IgD-negative memory B cell (primary cell): ENCODE results near the gene GABRQ. TPM values are rescaled to one million over a fixed set of nuclear protein-coding genes. Genes with fewer than 3 reads are reported as not detected.

Experiments
- H3K27ac Mint-ChIP-seq, 3 donors: one replicate each; pipeline ENCODE4 v1.8.0; 2020 to 2022; ENCODE audit warnings: mild to moderate bottlenecking in 3 of 3, mixed read lengths in 3 of 3, moderate library complexity in 1 of 3
- H3K27me3 Mint-ChIP-seq: one replicate; pipeline ENCODE4 v1.8.0; 2021; ENCODE audit warnings: mixed read lengths
- H3K36me3 Mint-ChIP-seq: one replicate; pipeline ENCODE4 v1.8.0; 2020; ENCODE audit warnings: mild to moderate bottlenecking, mixed read lengths
- H3K4me1 Mint-ChIP-seq, 3 donors: one replicate each; pipeline ENCODE4 v1.8.0; 2020 to 2022; ENCODE audit warnings: mixed read lengths in 3 of 3, mild to moderate bottlenecking in 1 of 3
- H3K4me3 Mint-ChIP-seq, 4 donors: one replicate each; pipeline ENCODE4 v1.8.0; 2020 to 2022; ENCODE audit warnings: mild to moderate bottlenecking in 4 of 4, mixed read lengths in 4 of 4, moderate library complexity in 3 of 4
- H3K9me3 Mint-ChIP-seq, 3 donors: one replicate each; pipeline ENCODE4 v1.8.0; 2020 to 2021; ENCODE audit warnings: mixed read lengths in 3 of 3, mild to moderate bottlenecking in 1 of 3
- polyA plus RNA-seq: library from polyadenylated mRNA; unstranded; fragments of 300-500 nt; fragmentation: Illumina TruSeq; gene quantifications from one replicate; pipeline ENCODE4 v1.2.3, GENCODE V29; 2021

GABRQ gene
- not detected for polyA plus RNA-seq

DNA sequence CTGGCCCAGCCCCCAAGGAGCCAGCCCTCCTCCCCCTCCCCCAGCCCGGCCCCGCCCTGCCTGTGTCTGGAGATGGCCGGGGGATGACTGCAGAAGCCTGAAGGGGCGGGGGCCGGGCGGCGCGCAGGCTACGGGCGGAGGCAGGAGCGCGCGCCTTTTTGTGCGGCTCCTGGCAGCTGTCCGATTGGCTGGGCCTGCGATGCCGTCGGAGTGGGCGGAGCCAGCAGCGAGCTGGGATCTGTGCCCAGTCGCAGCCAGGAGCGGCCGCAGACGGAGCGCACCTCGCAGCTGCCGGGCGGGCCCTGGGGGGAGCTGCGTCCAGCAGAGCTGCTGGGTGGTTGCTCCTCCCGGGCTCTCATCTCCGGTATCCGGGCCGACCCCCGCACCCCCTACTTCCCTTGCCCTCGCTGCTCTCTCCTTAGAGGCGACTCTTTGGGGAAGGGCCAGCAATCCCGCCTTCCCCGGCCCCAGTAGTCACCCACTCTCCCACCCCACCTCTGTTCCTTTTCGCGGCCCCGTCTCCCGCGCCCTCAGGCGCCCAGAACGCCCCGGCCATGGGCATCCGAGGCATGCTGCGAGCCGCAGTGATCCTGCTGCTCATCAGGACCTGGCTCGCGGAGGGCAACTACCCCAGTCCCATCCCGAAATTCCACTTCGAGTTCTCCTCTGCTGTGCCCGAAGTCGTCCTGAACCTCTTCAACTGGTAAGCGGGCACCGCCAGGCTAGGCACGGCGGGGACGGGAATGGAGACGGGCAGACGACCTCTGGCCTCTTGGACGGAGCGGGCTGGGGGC, at the start of gene GABRQ:
Gene GABRQ, plus strand, starts transcription at position 247 of the 794 bp plus-strand sequence. Its CDS starts 308 bp downstream, at position 555.
- Mint-ChIP-seq H3K9me3 (no peaks in the 10 kb centered on the region), H3K4me1 (peaks cover 0 to 1% (median 0%) of the 10 kb centered on the region in 3 donors), H3K27ac (no peak within 1 kb of the TSS), H3K36me3 (no peaks in the 10 kb centered on the region), H3K27me3 (peaks cover 11% of the 10 kb centered on the region), H3K4me3 (no peak within 1 kb of the TSS)

DNA sequence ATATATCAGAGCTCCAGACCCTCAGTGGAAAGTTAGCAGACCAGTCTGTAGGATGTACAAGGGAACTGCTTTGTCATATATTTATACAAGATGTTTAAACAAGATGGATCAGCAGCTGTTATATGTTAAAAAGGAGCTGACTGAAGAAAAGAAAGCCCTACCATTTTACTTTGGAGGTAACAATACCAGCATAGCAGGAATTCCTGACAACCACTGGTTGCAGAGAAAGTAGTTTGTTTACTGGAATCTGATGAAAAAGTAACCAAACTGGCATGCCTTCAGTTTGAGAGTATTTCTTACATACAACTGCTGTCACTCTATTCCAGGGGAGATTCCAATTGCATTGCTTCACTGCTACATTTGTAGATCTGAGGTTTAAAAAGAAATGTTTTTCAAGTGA, 49.5 kb upstream of the GABRQ start:
- Mint-ChIP-seq H3K27ac (no peak overlapping the region), H3K4me1 (no peaks in the 10 kb centered on the region), H3K4me3 (no peak overlapping the region), H3K9me3 (peaks cover 0 to 2% (median 0%) of the 10 kb centered on the region in 3 donors), H3K36me3 (no peaks in the 10 kb centered on the region), H3K27me3 (no peaks in the 10 kb centered on the region)

- H3K9me3 Mint-ChIP-seq, result peaks cover 0 to 9% (median 2%) of the 10 kb centered on the region in 3 donors
- no peaks in the 10 kb centered on the region for H3K4me1 Mint-ChIP-seq
These were observed 36.7 kb upstream of the GABRQ start for GRCh38 chrX:152600853-152601633.

DNA sequence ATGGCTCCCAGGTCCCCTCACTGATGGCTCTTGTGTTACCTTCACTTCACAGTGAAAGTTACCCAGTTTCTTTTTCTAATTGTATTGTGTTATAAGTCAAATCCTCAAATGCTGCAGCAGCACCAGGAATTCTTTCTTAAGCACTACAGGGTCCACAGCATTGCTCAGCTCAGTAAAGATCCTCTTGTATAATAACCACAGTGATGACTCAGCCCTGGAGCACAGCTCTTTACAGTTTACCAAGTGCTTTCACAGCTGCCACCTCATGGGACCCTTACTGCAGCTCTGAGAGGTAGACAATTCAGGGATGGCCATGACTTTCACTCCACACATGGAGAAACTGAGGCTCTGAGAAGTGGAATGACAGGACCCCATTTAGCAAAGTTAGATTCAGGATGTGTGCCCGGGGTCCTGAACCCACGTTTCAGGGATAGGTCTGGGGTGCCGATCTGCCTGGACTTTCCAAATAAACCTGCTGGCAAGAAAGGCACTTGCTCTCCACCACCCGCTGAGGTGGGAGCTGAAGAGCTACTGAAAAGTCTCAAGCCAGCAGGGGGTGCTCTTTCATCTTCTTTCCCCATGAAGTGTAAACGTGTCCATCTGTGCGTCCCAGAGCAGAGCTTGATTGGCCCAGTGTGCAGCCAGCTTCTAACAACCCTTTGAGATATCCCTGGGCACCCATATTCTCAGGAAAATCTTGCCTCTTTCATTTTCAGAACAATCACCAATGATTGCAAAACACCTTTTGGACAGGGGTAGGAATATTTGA, 35.7 kb upstream of the GABRQ start:
- Mint-ChIP-seq H3K27me3 (no peaks in the 10 kb centered on the region), H3K9me3 (peaks cover 0 to 9% (median 2%) of the 10 kb centered on the region in 3 donors), H3K4me3 (peak overlapping the region in 1 of 4 donors; percentile 29), H3K4me1 (no peaks in the 10 kb centered on the region), H3K36me3 (peaks cover 2% of the 10 kb centered on the region), H3K27ac (no peak overlapping the region)

More at GRCh38 chrX:152600853-152601633, 36.7 kb upstream of the GABRQ start:
- H3K36me3 Mint-ChIP-seq, result peaks cover 2% of the 10 kb centered on the region
- no peak overlapping the region for H3K27ac Mint-ChIP-seq
- no peaks in the 10 kb centered on the region for H3K27me3 Mint-ChIP-seq
- H3K4me3 Mint-ChIP-seq, result no peak overlapping the region

- Mint-ChIP-seq H3K4me1 (no peaks in the 10 kb centered on the region), H3K27ac (no peak overlapping the region), H3K36me3 (no peaks in the 10 kb centered on the region), H3K9me3 (peaks cover 0 to 2% (median 0%) of the 10 kb centered on the region in 3 donors), H3K4me3 (no peak overlapping the region), H3K27me3 (peaks cover 2% of the 10 kb centered on the region)
These were observed 22.9 kb upstream of the GABRQ start for GRCh38 chrX:152614791-152615190.

GRCh38 chrX:152619897-152620296, 17.8 kb upstream of the GABRQ start:
- Mint-ChIP-seq H3K9me3 (no peaks in the 10 kb centered on the region), H3K4me3 (no peak overlapping the region), H3K4me1 (no peaks in the 10 kb centered on the region), H3K36me3 (no peaks in the 10 kb centered on the region), H3K27me3 (peaks cover 2% of the 10 kb centered on the region), H3K27ac (no peak overlapping the region)

DNA sequence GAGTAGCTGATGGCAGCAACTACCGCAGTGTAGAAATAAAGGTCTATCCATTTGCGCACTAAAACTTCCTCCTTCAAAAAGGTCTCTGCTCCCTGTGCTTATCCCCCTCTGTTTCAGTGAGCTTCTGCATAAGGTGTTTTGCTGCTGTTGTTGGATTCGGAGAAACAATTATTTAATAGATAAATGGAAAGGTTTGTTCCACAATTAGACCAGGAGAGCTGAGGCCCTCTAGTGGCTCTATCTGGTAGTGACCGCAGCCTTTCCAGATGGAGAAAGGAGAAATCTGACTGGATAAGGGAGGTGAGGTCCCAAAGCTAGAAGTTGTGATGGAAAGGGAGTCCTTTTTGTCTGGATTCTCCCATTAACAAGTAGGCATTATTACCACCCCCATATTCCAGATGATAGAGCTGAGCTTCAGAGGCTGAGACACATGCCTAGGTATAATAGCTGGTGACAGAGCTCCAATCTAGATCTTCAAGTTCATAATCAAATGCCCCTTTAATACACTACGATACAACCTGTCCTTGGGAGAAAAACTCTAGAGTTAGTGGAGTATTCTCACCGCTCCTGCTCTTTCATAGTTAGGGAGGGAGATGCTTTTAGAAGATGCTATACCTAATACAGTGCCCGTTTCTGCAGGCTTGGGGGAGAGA, 5.1 kb upstream of the GABRQ start:
- Mint-ChIP-seq H3K4me1 (no peaks in the 10 kb centered on the region), H3K9me3 (no peaks in the 10 kb centered on the region), H3K36me3 (no peaks in the 10 kb centered on the region), H3K4me3 (no peak overlapping the region), H3K27me3 (peaks cover 16% of the 10 kb centered on the region), H3K27ac (no peak overlapping the region)

- H3K27me3 Mint-ChIP-seq, result peaks cover 15% of the 10 kb centered on the region
- no peak overlapping the region for H3K27ac Mint-ChIP-seq
- no peaks in the 10 kb centered on the region for H3K9me3 Mint-ChIP-seq
- no peak overlapping the region for H3K4me3 Mint-ChIP-seq
- H3K36me3 Mint-ChIP-seq, result no peaks in the 10 kb centered on the region
- H3K4me1 Mint-ChIP-seq, result peaks cover 0 to 1% (median 0%) of the 10 kb centered on the region in 3 donors
These were observed 1.8 kb upstream of the GABRQ start for GRCh38 chrX:152635941-152636340.

DNA sequence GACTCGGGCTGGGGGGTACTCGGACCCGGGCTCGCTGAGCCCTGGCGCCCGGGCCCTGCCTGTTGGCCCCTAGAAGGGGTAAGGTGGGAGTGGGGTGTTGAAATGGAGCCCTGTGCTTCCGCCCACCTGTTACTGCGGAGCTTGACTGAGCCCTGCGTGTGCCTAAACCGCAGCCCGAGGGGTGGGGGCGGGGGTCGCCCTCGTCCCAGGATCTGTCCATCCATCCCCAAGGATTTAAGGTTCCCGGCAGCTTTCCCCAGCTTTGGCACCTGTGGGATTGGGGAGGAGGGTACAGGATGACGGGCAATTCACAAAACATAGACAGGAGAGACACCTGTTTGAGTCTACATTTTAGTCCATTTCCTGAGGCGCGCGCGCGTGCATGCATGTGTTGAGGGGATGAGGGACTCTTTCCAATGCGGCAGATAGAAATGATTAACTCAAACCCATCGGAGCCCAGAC, 779 bp downstream of the GABRQ start:
- Mint-ChIP-seq H3K36me3 (no peaks in the 10 kb centered on the region), H3K9me3 (no peaks in the 10 kb centered on the region), H3K4me3 (no peak overlapping the region), H3K27me3 (peaks cover 11% of the 10 kb centered on the region), H3K27ac (no peak overlapping the region), H3K4me1 (peaks cover 0 to 1% (median 0%) of the 10 kb centered on the region in 3 donors)

GRCh38 chrX:152639426-152639825, 1.7 kb downstream of the GABRQ start:
- H3K4me3 Mint-ChIP-seq, result no peak overlapping the region
- no peaks in the 10 kb centered on the region for H3K9me3 Mint-ChIP-seq
- H3K36me3 Mint-ChIP-seq, result no peaks in the 10 kb centered on the region
- H3K27me3 Mint-ChIP-seq, result peaks cover 11% of the 10 kb centered on the region
- no peak overlapping the region for H3K27ac Mint-ChIP-seq
- peaks cover 0 to 1% (median 0%) of the 10 kb centered on the region in 3 donors for H3K4me1 Mint-ChIP-seq

DNA sequence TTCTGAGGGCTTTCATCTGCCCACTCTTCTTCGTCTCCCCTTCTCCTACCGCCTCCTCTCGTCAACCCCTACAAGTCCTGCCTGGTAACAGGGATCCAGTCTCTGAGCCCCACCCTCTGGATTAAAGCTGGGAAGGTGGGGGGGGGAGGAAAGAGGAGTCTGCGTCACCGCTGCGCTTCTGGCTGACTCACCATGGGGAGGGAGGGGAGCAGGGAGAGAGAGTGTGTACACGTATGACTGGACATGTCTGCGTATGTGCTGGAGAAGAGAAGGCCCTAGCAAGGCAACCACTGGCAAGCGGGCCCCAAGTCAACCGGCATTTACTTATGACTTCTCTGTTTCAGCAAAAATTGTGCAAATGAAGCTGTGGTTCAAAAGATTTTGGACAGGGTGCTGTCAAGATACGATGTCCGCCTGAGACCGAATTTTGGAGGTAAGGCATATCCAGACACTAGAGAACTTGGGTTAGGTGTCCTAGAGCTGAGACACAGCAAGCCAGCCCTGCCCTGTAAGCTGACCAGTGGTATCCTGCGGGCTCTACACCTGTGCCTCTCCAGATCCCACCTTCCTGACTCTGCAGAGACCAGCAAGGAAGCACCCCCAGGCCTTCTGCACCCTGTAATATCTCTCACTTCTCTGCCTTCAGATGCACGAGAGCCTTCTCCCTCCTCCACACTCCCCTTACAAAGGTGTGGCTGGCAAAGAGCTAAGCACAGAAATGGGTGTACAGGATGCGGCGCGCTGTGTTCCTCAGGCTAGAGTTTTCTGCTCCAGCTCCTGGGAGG, 2.5 kb downstream of the GABRQ start:
- Mint-ChIP-seq H3K27me3 (peaks cover 11% of the 10 kb centered on the region), H3K27ac (no peak overlapping the region), H3K4me1 (peaks cover 0 to 1% (median 0%) of the 10 kb centered on the region in 3 donors), H3K36me3 (no peaks in the 10 kb centered on the region), H3K9me3 (no peaks in the 10 kb centered on the region), H3K4me3 (no peak overlapping the region)

GRCh38 chrX:152641256-152641875, 3.7 kb downstream of the GABRQ start:
- Mint-ChIP-seq H3K27ac (no peak overlapping the region), H3K9me3 (no peaks in the 10 kb centered on the region), H3K27me3 (peaks cover 7% of the 10 kb centered on the region), H3K4me1 (peaks cover 0 to 1% (median 0%) of the 10 kb centered on the region in 3 donors), H3K36me3 (no peaks in the 10 kb centered on the region), H3K4me3 (no peak overlapping the region)

- H3K27ac Mint-ChIP-seq, result no peak overlapping the region
- no peaks in the 10 kb centered on the region for H3K36me3 Mint-ChIP-seq
- H3K4me1 Mint-ChIP-seq, result peaks cover 0 to 1% (median 0%) of the 10 kb centered on the region in 3 donors
- peaks cover 2% of the 10 kb centered on the region for H3K27me3 Mint-ChIP-seq
- no peak overlapping the region for H3K4me3 Mint-ChIP-seq
- no peaks in the 10 kb centered on the region for H3K9me3 Mint-ChIP-seq
These were observed 4.3 kb downstream of the GABRQ start for GRCh38 chrX:152641996-152642395.
